MM.1S (cell line): ENCODE data around the gene TYK2.

ENCODE experiments used
- CTCF ChIP-seq: fragments of 300-600 bp; sonication (generic); IDR thresholded peaks from 2 replicates; pipeline ENCODE4 v1.5.1; 2016; ENCODE audit warnings: antibody characterized with exemption, low read length, mixed read lengths
- EZH2phosphoT487 ChIP-seq: fragments of 300-600 bp; sonication (generic); IDR thresholded peaks from 2 replicates; pipeline ENCODE4 v1.6.1; 2018; ENCODE audit warnings: antibody characterized with exemption, low read length

DNA sequence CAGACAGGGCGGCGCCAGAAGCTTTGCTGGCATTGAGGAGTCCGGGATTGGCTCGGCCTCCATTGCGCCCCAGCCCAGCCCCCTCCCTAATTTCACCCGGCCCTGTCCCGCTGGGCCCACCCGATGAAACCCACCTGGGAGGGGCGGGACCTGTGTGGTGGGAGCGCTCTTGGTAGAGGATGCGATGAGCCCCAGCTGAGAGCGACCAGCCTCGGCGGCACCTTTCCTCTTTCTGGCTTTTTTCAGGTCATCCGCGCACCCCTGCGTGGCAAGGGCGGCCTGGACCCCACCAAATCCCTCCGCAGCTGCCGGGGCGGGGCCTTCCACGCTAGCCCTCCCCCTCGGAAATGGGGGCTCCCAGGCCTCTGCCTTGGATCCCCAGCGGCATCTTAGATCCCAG lies 70.9 kb downstream of the TYK2 start, which contains the start of gene ZGLP1:
- TF ChIP-seq CTCF (no peak), EZH2phosphoT487 (no peak)
